Right cardiac atrium (tissue), 5 donors: Measurements from ENCODE around the gene CD163L1. TPM values are rescaled to one million over a fixed set of nuclear protein-coding genes. Genes with fewer than 3 reads are reported as not detected.

Source experiments
- ATAC-seq, 2 donors: fragments of 200-7000 bp; cut with Tn5 transposase; one replicate each; pipeline versions ENCODE4 v1.8.0 to v1.9.1; 2020; ENCODE audit warnings: moderate library complexity in 2 of 2, mild to moderate bottlenecking in 1 of 2
- DNase-seq, 3 donors: peaks; one replicate each; pipeline ENCODE4 v3.0.0-alpha.2; 2020
- H3K27ac ChIP-seq: one replicate; pipeline ENCODE4 v1.5.1; 2013; ENCODE audit warnings: mild to moderate bottlenecking, low read length, control low read depth, moderate library complexity
- H3K27me3 ChIP-seq: one replicate; pipeline ENCODE4 v1.6.1; 2013; ENCODE audit not compliant: control insufficient read depth, insufficient read depth
- H3K4me1 ChIP-seq: one replicate; pipeline ENCODE4 v1.6.1; 2013; ENCODE audit warnings: low read length; ENCODE audit not compliant: control insufficient read depth, insufficient read depth
- H3K4me3 ChIP-seq: one replicate; pipeline ENCODE4 v1.5.1; 2013; ENCODE audit warnings: low read length, control low read depth
- H3K9me3 ChIP-seq: one replicate; pipeline ENCODE4 v1.6.1; 2013; ENCODE audit warnings: low read length; ENCODE audit not compliant: control insufficient read depth
- WGBS: extraction: QIAGEN DNeasy Blood & Tissue Kit; methylation state at CpG from one replicate; pipeline ENCODE4 v1.1.7; 2013; 5-methylcytosine and 5-hydroxymethylcytosine counted together
- intact Hi-C, 4 donors: fragments of 100-400 bp; cut with DNase I; formaldehyde crosslinking; loops; one replicate each; pipeline versions ENCODE4 v1.11.0 to v1.14.0; 2022 to 2023
- long read RNA-seq, 4 donors: library from polyadenylated mRNA; unstranded; transcript quantifications; one replicate each; pipeline ENCODE4 v2.0.0, GENCODE V29; 2020 to 2021
- polyA plus RNA-seq: library from polyadenylated mRNA; stranded (reverse); fragments of 200-250 nt; gene quantifications from one replicate; pipeline ENCODE4 v1.2.3, GENCODE V29; 2013
- total RNA-seq, 4 donors: library from RNA; stranded (reverse); fragmentation: NEBNext Ultra II Directional; extraction: Animal tissue kit (Norgen Biotek cat#: 25700); gene quantifications; one replicate each; pipeline ENCODE4 v1.2.1, GENCODE V29; 2021
- donor health status: healthy with polysubstance abuse.
- donor health status: DM: no; HTN: yes; CAD: no.
- donor health status: DM: no; HTN: no; CAD: no.
- donor health status: DM: no; HTN: yes; CAD: no; lungs with severe emphysema.
- donor health status: DM: yes; HTN: yes; CAD: no.

Gene CD163L1
- 1 to 10 TPM; 1.3 to 5.7 (median 4.2) TPM for total RNA-seq
- 0.66 TPM for polyA plus RNA-seq
- long read RNA-seq, donor 1: 0 reads
- long read RNA-seq, donor 2, partial matches to known transcripts: 1 of 2 reads
- long read RNA-seq, donor 2, other reads (novel, unspliced or antisense): 1 of 2 reads
- long read RNA-seq, donor 3, full-length matches to known transcripts: 3 of 8 reads
- long read RNA-seq, donor 3, partial matches to known transcripts: 4 of 8 reads
- long read RNA-seq, donor 3, other reads (novel, unspliced or antisense): 1 of 8 reads
- long read RNA-seq, donor 4: 0 reads

GRCh38 chr12:7444076-7444475 lies at the start of gene CD163L1:
Gene CD163L1 (minus strand): TSS chr12:7444153. CDS start chr12:7444127, 26 bp downstream.
- H3K27me3 ChIP-seq: no peaks in the 10 kb centered on the region
- intact Hi-C loops: no loop called here
- no peak within 1 kb of the TSS for H3K27ac ChIP-seq
- no peaks in the 10 kb centered on the region for H3K4me1 ChIP-seq
- no peaks in the 10 kb centered on the region for H3K9me3 ChIP-seq
- no peak within 1 kb of the TSS for H3K4me3 ChIP-seq
- ATAC-seq (no peak), DNase-seq (no peak)
- WGBS: 37% methylated on average over 2 of the region's 2 CpGs

- Histone ChIP-seq H3K27me3 (no peaks in the 10 kb centered on the region), H3K9me3 (no peaks in the 10 kb centered on the region), H3K27ac (no peak overlapping the region), H3K4me1 (no peaks in the 10 kb centered on the region), H3K4me3 (peak overlapping the region; percentile 18)
- intact Hi-C loops: no loop called here
- WGBS: 80% methylated on average over 3 of the region's 3 CpGs
- no peak for DNase-seq
- no peak for ATAC-seq
Measured at GRCh38 chr12:7493006-7493405, 49.1 kb upstream of the CD163L1 start.

- Histone ChIP-seq H3K27ac (no peak overlapping the region), H3K27me3 (no peaks in the 10 kb centered on the region), H3K9me3 (no peaks in the 10 kb centered on the region), H3K4me3 (no peak overlapping the region), H3K4me1 (no peaks in the 10 kb centered on the region)
- ATAC-seq: no peak
- no peak for DNase-seq
- intact Hi-C loops: no loop called here
- WGBS: 80% methylated on average over 6 of the region's 6 CpGs
Measured at GRCh38 chr12:7486512-7486911, 42.6 kb upstream of the CD163L1 start.

- no peaks in the 10 kb centered on the region for H3K9me3 ChIP-seq
- WGBS: 47% methylated on average over 4 of the region's 4 CpGs
- no peaks in the 10 kb centered on the region for H3K4me1 ChIP-seq
- no peaks in the 10 kb centered on the region for H3K27me3 ChIP-seq
- ATAC-seq (no peak), DNase-seq (no peak)
- intact Hi-C loops: no loop called here
- no peak overlapping the region for H3K27ac ChIP-seq
- no peak overlapping the region for H3K4me3 ChIP-seq
Measured at GRCh38 chr12:7485095-7485494, 41.1 kb upstream of the CD163L1 start.

GRCh38 chr12:7483343-7483742 lies 39.4 kb upstream of the CD163L1 start:
- intact Hi-C loops: no loop called here
- WGBS: 61% methylated on average over 5 of the region's 5 CpGs

GRCh38 chr12:7479771-7480170 lies 35.8 kb upstream of the CD163L1 start:
- DNase-seq: no peak
- H3K4me1 ChIP-seq: no peaks in the 10 kb centered on the region
- ATAC-seq: no peak
- no peaks in the 10 kb centered on the region for H3K9me3 ChIP-seq
- WGBS: 27% methylated on average over 1 of the region's 1 CpG
- no peaks in the 10 kb centered on the region for H3K27me3 ChIP-seq
- no peak overlapping the region for H3K4me3 ChIP-seq
- intact Hi-C loops: no loop called here
- no peak overlapping the region for H3K27ac ChIP-seq

More at GRCh38 chr12:7483343-7483742, 39.4 kb upstream of the CD163L1 start:
- ATAC-seq: no peak
- no peaks in the 10 kb centered on the region for H3K9me3 ChIP-seq
- DNase-seq: no peak
- H3K4me3 ChIP-seq: no peak overlapping the region
- no peaks in the 10 kb centered on the region for H3K4me1 ChIP-seq
- H3K27me3 ChIP-seq: no peaks in the 10 kb centered on the region
- H3K27ac ChIP-seq: no peak overlapping the region

- Histone ChIP-seq H3K9me3 (no peaks in the 10 kb centered on the region), H3K4me3 (no peak overlapping the region), H3K4me1 (no peaks in the 10 kb centered on the region), H3K27me3 (no peaks in the 10 kb centered on the region), H3K27ac (no peak overlapping the region)
- ATAC-seq (no peak), DNase-seq (peak in 1 of 3 donors; percentile 30)
- intact Hi-C loops: no loop called here
- WGBS: 80% methylated on average over 6 of the region's 6 CpGs
Measured at GRCh38 chr12:7472060-7472459, 28.1 kb upstream of the CD163L1 start.

GRCh38 chr12:7460375-7461259 lies 16.7 kb upstream of the CD163L1 start:
- Histone ChIP-seq H3K4me3 (no peak overlapping the region), H3K27me3 (no peaks in the 10 kb centered on the region), H3K9me3 (no peaks in the 10 kb centered on the region), H3K27ac (no peak overlapping the region), H3K4me1 (no peaks in the 10 kb centered on the region)
- intact Hi-C loops: loop anchor here in 1 of 4 donors (10.0 kb wide), 1 partner anchor 236 kb away; no protein-coding TSS in a partner anchor
- ATAC-seq: peak; percentile 68 to 76
- 61% methylated on average over 7 of the region's 7 CpGs for WGBS
- DNase-seq: peak in 1 of 3 donors; percentile 61

GRCh38 chr12:7459973-7460372 lies 16.0 kb upstream of the CD163L1 start:
- H3K27me3 ChIP-seq: no peaks in the 10 kb centered on the region
- ATAC-seq (peak; percentile 20 to 29), DNase-seq (no peak)
- no peak overlapping the region for H3K4me3 ChIP-seq
- no peak overlapping the region for H3K27ac ChIP-seq
- intact Hi-C loops: loop anchor here in 1 of 4 donors (10.0 kb wide), 1 partner anchor 235 kb away; no protein-coding TSS in a partner anchor
- H3K4me1 ChIP-seq: no peaks in the 10 kb centered on the region
- 85% methylated on average over 3 of the region's 3 CpGs for WGBS
- H3K9me3 ChIP-seq: no peaks in the 10 kb centered on the region

- no peak overlapping the region for H3K4me3 ChIP-seq
- DNase-seq (no peak), ATAC-seq (no peak)
- no peak overlapping the region for H3K27ac ChIP-seq
- intact Hi-C loops: no loop called here
- no peaks in the 10 kb centered on the region for H3K4me1 ChIP-seq
- 63% methylated on average over 3 of the region's 3 CpGs for WGBS
- H3K27me3 ChIP-seq: no peaks in the 10 kb centered on the region
- no peaks in the 10 kb centered on the region for H3K9me3 ChIP-seq
Measured at GRCh38 chr12:7451756-7452155, 7.8 kb upstream of the CD163L1 start.

- Histone ChIP-seq H3K4me3 (no peak overlapping the region), H3K4me1 (no peaks in the 10 kb centered on the region), H3K27ac (no peak overlapping the region), H3K9me3 (no peaks in the 10 kb centered on the region), H3K27me3 (no peaks in the 10 kb centered on the region)
- intact Hi-C loops: no loop called here
- DNase-seq: no peak
- WGBS: 78% methylated on average over 7 of the region's 7 CpGs
- ATAC-seq: no peak
Measured at GRCh38 chr12:7450667-7451066, 6.7 kb upstream of the CD163L1 start.
